GM19023 (cell line): ENCODE measurements around the gene SLC17A8.
"Not testable (repeated sequence)": the region's sequence is repeated elsewhere in the genome, so short reads cannot be mapped to it uniquely, and the experiment has no call there.

Experiments used
- ATAC-seq: cut with Tn5 transposase; IDR thresholded peaks from one replicate; pipeline ENCODE4 v1.9.1; 2021; ENCODE audit warnings: mild to moderate bottlenecking, moderate library complexity; ENCODE audit not compliant: unreplicated experiment

SLC17A8 gene

DNA sequence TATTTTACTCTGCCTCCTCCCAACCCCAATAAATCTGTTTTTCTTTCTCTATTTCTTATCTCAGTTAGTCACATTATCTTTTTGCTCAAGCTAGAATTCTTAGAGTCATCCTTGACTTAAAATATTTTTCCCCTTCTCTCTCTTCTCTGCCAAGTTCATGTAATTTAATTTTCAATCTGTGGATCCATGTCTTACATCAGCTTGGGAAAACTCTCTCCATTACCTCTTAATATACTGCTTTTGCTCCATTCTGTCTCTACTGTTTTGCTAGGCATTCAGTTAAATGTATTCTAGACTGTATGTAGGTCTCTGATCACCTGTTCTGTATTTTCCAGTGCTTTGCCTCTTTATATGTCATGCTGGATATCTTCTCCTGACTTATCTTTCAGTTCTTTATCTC is 65.8 kb downstream of the SLC17A8 start:
- ATAC-seq, result no peak

DNA sequence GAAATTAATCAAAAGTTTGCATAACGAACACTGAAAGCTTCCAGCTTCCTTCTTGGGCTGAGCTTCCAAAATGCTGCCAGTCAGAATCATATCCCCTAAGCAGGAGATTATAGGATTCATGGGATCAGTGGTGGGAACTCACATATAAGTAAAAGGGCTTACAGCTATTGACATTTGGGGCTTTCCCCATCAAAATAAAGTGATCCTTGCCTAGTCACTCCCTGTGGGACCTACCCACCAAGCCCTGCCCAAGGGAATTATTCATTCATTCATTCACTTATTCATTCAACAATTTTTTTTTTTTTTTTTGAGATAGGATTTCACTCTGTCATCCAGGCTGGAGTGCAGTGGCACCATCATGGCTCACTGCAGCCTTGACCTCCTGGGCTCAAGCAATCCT is 69.3 kb downstream of the SLC17A8 start:
- no peak for ATAC-seq

DNA sequence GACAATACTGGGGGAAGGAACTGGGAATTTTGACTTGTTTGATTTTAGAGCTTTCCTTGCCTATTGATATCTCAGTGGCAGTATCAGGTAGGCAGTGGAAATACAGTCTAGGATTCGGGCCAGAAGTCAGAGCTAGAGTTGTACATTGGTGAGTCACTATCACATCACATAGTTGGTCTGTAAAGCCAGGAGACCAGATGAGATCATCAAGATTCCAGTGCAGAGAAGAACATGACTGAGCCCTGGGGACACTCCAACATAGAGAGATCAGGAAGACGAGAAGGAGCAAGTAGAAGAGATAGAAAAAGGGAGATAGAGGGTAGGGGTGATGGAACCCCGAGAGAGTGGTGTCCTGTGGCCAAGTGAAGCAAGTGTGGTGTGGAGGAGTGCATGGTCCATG is 70.2 kb downstream of the SLC17A8 start:
- ATAC-seq, result no peak

- not testable (repeated sequence) for ATAC-seq
These were observed 73.4 kb downstream of the SLC17A8 start for GRCh38 chr12:100430251-100430650.

DNA sequence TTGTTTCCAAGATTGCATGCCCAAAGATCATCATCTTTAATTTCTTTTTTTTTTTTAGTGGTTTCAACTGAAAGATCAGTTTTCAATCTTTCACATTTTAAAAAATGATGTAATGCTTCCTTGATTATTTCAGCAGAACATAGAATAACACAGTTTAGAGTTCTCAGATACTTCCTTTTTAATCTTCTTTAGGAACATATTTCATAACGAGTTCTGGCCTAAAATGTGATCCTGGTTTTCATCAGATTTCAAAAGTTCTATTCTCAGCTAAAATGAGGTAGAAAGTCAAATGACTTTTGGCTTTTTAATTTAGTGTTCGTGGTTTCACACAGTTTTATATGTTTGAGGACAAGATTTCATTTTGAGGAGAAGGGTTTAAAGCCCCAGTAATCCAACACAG is 76.8 kb downstream of the SLC17A8 start:
- no peak for ATAC-seq

DNA sequence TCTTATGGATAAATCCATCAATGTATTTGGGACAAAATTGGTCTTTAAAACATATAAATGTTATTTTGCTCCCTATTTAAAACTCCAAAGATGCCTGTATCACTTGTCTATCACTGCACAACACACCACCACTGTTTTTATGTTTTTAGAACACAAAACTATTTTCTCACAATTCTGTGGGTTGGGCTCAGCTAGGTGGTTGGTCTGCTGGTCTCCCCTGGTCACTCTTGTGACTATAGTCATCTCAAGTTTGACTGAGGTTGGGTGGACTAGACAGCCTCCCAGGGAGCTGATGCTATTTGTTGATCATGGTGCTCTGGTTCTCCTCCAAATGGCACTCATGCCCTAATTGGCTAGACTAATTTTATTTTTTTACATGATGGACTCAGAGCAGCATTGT is 77.3 kb downstream of the SLC17A8 start:
- no peak for ATAC-seq

- ATAC-seq, result no peak
These were observed 79.1 kb downstream of the SLC17A8 start for GRCh38 chr12:100435957-100436356.

DNA sequence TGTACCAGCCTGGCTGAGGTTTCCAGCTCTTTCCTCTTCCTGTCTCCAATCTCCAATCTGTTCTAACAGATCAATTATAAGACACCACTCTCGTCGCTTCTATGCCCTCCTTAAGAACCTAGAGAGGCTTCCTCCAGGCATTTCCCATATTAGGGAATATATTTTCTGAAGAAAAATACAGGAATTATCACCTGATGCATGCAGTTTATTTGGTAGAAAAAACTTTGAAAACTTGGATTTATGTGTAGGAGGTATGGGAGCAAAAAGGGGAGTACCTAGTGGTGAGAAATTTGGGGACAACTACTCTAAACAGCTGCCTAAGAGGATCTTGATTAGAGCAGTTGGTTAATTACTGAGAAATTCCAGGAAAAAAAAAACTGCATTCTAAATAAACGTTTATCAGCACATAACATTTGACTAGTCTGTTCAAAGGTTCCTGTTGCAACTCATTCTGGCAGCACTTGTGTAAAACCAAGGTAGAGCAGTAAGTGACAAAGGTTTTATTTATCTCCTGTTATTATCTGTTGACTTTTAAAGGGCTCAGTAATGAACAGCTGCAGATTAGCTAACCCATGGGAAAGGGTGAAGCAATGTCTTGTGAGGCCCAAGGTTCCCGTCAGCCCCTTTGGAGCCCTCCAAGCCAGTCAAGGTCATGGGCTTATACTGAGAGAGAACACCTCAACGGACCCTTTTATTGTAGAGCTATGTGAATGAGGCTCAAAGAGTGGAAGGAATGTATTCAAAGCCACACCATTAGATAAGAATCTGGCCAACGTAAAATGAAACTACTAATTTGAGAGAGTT is 80.4 kb downstream of the SLC17A8 start:
- ATAC-seq, result no peak

GRCh38 chr12:100439797-100440196 is 82.9 kb downstream of the SLC17A8 start:
- no peak for ATAC-seq

DNA sequence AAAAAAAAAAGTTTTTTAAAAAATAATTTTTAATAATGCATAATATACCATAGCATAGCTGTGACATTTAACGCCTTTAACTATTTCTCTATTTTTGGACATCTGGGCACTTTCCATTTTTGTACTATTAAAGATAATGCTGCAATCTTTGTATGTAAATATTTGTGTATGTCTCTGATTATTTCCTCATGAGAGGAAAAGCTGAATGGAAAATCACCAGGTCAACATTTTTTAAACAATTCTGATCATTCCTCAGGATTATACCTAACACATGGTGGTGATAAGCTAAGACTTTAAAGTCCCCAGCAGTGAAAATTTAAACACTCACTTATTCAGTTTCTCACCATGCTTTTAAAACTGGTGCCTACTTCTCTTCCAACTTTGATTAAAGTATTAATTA is 85.5 kb downstream of the SLC17A8 start:
- ATAC-seq, result no peak

- no peak for ATAC-seq
These were observed 86.6 kb downstream of the SLC17A8 start for GRCh38 chr12:100443434-100443833.

DNA sequence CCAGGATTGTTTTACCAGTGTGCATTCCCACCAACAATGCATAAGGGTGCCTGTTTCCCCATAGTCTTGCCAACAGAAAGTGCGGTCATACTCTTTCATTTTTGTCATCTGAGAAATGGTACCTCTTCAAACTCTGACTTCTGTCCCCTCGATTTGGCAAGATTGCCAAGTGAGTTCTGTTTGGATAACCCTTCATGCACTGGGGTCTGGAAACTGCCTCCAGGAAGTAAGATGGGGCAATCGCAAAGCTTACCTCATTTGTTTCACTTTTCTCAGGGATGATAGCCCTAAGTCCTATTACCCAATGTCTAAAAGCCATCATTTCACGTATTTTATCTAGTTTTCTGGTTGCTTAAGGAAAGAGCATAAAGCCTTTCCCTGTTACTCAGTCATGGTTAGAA is 88.2 kb downstream of the SLC17A8 start:
- no peak for ATAC-seq

DNA sequence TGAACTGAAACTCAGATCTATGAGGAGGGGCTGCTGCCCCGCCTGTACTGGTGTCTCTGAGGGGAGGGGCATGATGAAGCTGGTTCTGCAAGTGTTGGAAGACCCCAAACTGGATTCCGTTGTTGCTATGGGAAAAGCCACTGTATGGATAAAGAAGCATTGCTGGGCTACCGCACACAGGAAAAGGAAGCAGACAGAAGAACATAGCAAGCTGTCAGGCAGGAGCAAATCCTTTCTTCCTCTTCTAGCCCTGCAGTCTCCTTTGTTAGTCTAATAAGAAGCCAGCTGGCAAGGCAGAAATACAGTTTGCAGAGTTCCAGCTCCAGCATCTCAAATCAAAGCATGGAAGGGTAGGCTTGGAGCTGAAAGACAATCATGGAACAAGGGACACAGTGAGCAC is 90.5 kb downstream of the SLC17A8 start:
- ATAC-seq, result no peak

GRCh38 chr12:100448656-100449055 is 91.8 kb downstream of the SLC17A8 start:
- no peak for ATAC-seq

- ATAC-seq, result no peak
These were observed 93.9 kb downstream of the SLC17A8 start for GRCh38 chr12:100450735-100451134.

DNA sequence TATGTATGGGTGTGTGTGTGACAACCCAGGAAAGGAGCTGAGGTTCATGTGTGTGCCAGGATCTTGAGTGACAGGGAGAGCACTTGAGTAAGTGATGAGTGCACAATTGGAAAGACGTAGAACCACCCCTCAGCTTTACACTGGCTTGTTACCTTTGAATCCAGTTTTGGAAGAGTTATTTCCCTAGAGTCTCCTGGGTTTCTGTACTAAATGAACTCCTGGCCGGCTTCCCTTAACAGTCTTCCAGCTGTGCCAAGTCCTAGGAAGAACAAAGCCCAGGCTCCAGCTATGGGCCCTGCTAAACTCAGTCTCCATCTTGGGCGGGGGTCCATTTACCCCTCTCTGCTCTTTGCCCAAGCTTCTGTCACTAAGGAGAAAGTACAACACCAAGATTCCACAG is 97.1 kb downstream of the SLC17A8 start:
- no peak for ATAC-seq

- no peak for ATAC-seq
These were observed 99.0 kb downstream of the SLC17A8 start for GRCh38 chr12:100455896-100456295.

GRCh38 chr12:100458191-100458590 is 101.3 kb downstream of the SLC17A8 start:
- no peak for ATAC-seq

- ATAC-seq, result no peak
These were observed 103.8 kb downstream of the SLC17A8 start for GRCh38 chr12:100460702-100461101.

GRCh38 chr12:100461330-100461973 is 104.6 kb downstream of the SLC17A8 start:
- no peak for ATAC-seq

DNA sequence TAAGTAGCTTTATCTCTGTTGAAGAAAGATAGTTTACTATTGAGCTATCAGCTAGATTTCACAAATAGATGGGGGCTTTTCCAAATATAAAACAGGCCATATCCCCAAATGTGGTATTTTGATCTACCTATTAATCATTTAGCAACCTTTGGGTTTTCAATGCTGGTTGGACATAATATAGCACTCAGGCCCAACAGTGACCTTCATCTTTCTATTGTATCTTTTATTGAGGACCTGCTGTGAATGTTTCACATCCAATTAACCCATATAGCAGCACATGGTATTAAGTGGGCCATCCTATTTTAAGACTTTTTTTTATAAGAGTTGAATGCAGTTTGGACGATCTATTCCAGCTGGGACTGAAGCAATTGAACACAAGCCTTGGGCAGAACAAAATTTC is 106.8 kb downstream of the SLC17A8 start:
- ATAC-seq, result no peak

- ATAC-seq, result no peak
These were observed 107.7 kb downstream of the SLC17A8 start for GRCh38 chr12:100464529-100464928.

DNA sequence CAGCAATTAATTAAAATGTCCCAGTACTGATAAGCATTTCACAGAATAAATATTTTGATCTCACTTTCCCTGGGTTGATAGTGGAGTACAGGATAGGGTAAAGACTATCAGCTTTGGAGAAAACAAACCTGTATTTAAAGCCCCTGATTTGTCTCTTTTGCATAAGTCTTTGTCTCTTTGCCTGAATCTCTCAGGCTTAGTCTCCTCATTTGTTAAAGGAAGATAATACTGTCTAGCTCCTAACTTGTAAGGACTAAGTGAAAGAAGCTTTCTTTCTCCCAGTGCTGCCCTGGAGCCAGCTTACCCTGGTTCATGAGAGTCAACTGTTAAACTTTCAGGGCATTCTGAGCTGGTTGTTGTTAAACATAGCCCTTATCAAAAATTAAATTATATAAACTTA is 111.3 kb downstream of the SLC17A8 start:
- no peak for ATAC-seq
